ENCODE measurements around the gene SAP30BP. TPM values are rescaled to one million over a fixed set of nuclear protein-coding genes. Genes with fewer than 3 reads are reported as not detected.
"Not testable (repeated sequence)": the region's sequence is repeated elsewhere in the genome, so short reads cannot be mapped to it uniquely, and the experiment has no call there.

Gene SAP30BP
- total RNA-seq, 2 experiments from 2014 or later = 81.4 to 92.7 TPM

GRCh38 chr17:75634754-75635609 is 32.2 kb upstream of the SAP30BP start:
- POLR2A ChIA-PET = no interaction called here
- intact Hi-C loops (cut with micrococcal nuclease) = no loop called here
- DNase-seq = no peak
- Mint-ChIP-seq H3K27ac (no peak overlapping the region), H3K27me3 (no peaks in the 10 kb centered on the region), H3K9me3 (no peaks in the 10 kb centered on the region), H3K4me3 (no peak overlapping the region), H3K4me1 (ENCODE audit: low read depth) (no peaks in the 10 kb centered on the region), H3K36me3 (no peaks in the 10 kb centered on the region)
- CTCF ChIA-PET = interaction anchor here (0.9 to 19.5 kb wide), 5 partner anchors 9 to 221 kb away, joined by 3 to 438 read pairs (median 69); partner anchors contain the start of gene WBP2

DNA sequence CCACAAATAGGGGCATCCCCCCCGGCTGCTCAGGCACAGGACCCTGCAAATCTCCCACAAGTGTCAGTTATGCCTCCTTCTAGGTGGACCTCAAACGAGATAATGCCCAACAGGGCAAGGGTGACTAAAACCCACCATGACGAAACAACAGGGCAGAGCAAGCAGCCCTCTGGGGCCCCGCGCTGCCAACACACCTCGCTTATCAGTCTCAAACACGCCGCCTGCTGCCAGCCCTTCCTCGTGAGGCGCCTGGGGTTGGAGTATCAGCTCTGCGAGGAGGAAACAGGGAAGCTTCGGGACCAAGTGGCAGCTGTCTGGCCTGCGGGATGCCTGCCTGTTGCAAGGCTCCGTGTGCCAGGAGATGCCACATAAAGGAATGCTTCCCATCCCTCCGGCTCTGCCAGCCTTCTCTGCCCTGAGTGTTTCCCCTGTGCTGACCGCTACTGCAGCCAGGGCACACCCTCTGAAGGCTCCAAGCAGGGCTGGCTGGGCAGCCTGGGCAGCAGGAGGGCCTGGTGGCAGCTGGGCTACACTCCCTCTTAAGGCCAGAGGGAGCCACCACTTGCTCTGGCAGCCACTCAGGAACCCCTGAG is 31.4 kb upstream of the SAP30BP start:
- no peak overlapping the region for H3K4me3 Mint-ChIP-seq
- no peak overlapping the region for H3K27ac Mint-ChIP-seq
- ChIA-PET CTCF (interaction anchor here (0.7 to 19.5 kb wide), 5 partner anchors 9 to 220 kb away, joined by 3 to 438 read pairs (median 69); partner anchors contain the start of gene WBP2), POLR2A (no interaction called here)
- H3K4me1 Mint-ChIP-seq (ENCODE audit: low read depth) = no peaks in the 10 kb centered on the region
- no peak for DNase-seq
- H3K9me3 Mint-ChIP-seq = no peaks in the 10 kb centered on the region
- intact Hi-C loops (cut with micrococcal nuclease) = no loop called here
- H3K36me3 Mint-ChIP-seq = no peaks in the 10 kb centered on the region
- no peaks in the 10 kb centered on the region for H3K27me3 Mint-ChIP-seq

DNA sequence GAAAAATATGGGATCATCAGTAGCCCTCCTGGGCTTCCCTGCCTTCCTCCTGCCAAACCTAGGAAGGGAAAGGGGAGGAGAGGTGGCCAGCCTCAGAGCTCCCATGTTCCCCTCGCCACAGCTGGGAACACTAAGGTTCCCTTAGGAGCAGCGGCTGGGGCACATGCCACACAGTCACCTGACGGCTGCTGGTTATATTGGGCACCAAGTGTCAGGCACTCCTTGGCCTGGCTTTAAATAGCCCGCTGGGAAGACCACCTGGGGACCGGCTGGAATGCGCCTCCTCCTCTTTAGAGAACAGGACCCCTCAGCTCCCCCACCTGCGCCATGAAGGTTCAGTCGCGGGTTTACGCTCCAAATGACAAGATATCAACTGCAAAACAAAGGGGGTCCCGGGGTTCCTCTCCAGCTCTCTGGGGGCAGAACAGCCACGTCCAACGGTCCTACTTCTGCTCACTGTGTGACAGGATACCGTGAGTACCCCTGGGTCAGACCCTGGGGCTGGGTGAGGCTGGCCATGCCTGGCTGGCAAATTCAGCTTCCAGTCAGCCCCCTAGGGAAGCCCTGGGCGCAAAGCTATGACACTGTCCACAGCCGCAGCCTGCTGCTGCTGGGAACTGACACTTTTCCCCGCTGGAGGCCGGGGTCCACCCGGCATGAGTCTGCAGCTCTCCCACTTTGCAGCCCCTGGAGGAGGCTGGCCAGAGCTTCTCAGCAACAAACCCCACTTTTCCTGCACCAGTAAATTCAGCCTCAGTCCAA is 30.6 kb upstream of the SAP30BP start:
- H3K4me1 Mint-ChIP-seq (ENCODE audit: low read depth) = no peaks in the 10 kb centered on the region
- H3K4me3 Mint-ChIP-seq = no peak overlapping the region
- intact Hi-C loops (cut with micrococcal nuclease) = no loop called here
- CTCF ChIA-PET = interaction anchor here (19.5 kb wide), 1 partner anchor 112 kb away, joined by 438 read pairs; no protein-coding TSS in a partner anchor
- no peaks in the 10 kb centered on the region for H3K9me3 Mint-ChIP-seq
- H3K27me3 Mint-ChIP-seq = no peaks in the 10 kb centered on the region
- no peak overlapping the region for H3K27ac Mint-ChIP-seq
- DNase-seq = no peak
- POLR2A ChIA-PET = no interaction called here
- no peaks in the 10 kb centered on the region for H3K36me3 Mint-ChIP-seq

DNA sequence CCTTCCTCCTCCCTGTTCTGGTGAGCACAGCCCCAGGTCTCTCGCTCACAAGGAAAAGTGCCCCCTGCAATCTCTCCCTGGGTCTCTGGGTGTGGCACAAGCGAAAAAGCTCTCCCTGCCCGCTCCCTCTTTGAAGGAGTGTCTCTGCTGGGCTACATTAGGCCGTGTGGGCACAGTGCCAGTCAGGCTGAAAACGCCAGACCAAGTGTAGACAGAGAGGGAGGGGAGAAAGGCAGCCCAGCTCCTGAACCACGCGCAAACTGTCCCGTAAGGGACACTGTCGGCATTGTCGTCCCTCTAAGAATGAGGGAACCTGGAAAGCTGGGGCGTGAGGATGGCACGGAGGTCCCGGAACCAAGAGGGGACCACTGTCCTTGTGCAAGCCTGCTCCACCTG is 30.0 kb upstream of the SAP30BP start:
- no peak overlapping the region for H3K4me3 Mint-ChIP-seq
- no peaks in the 10 kb centered on the region for H3K4me1 Mint-ChIP-seq (ENCODE audit: low read depth)
- ChIA-PET POLR2A (no interaction called here), CTCF (interaction anchor here (19.5 kb wide), 1 partner anchor 112 kb away, joined by 438 read pairs; no protein-coding TSS in a partner anchor)
- intact Hi-C loops (cut with micrococcal nuclease) = no loop called here
- no peak overlapping the region for H3K27ac Mint-ChIP-seq
- no peaks in the 10 kb centered on the region for H3K27me3 Mint-ChIP-seq
- DNase-seq = no peak
- no peaks in the 10 kb centered on the region for H3K36me3 Mint-ChIP-seq
- no peaks in the 10 kb centered on the region for H3K9me3 Mint-ChIP-seq

- Mint-ChIP-seq H3K27me3 (no peaks in the 10 kb centered on the region), H3K9me3 (no peaks in the 10 kb centered on the region), H3K4me3 (no peak overlapping the region), H3K36me3 (no peaks in the 10 kb centered on the region), H3K27ac (no peak overlapping the region), H3K4me1 (ENCODE audit: low read depth) (no peaks in the 10 kb centered on the region)
- ChIA-PET CTCF (interaction anchor here (19.5 kb wide), 1 partner anchor 111 kb away, joined by 438 read pairs; no protein-coding TSS in a partner anchor), POLR2A (no interaction called here)
- no peak for DNase-seq
- intact Hi-C loops (cut with micrococcal nuclease) = no loop called here
These were observed 29.6 kb upstream of the SAP30BP start for GRCh38 chr17:75637551-75637950.

GRCh38 chr17:75638039-75638438 is 29.1 kb upstream of the SAP30BP start:
- intact Hi-C loops (cut with micrococcal nuclease); H3K27me3 Mint-ChIP-seq; H3K9me3 Mint-ChIP-seq; POLR2A ChIA-PET; DNase-seq; H3K36me3 Mint-ChIP-seq; H3K4me1 Mint-ChIP-seq (ENCODE audit: low read depth); H3K27ac Mint-ChIP-seq; H3K4me3 Mint-ChIP-seq: not testable (repeated sequence)
- CTCF ChIA-PET = interaction anchor here (0.6 to 19.5 kb wide), 2 partner anchors 111 to 612 kb away, joined by 3 to 438 read pairs; no protein-coding TSS in a partner anchor

GRCh38 chr17:75638893-75639292 is 28.2 kb upstream of the SAP30BP start:
- Mint-ChIP-seq H3K36me3 (no peaks in the 10 kb centered on the region), H3K27ac (no peak overlapping the region), H3K9me3 (no peaks in the 10 kb centered on the region), H3K4me3 (no peak overlapping the region), H3K4me1 (ENCODE audit: low read depth) (no peaks in the 10 kb centered on the region), H3K27me3 (no peaks in the 10 kb centered on the region)
- CTCF ChIA-PET = interaction anchor here (0.6 to 19.5 kb wide), 2 partner anchors 110 to 611 kb away, joined by 3 to 438 read pairs; no protein-coding TSS in a partner anchor
- no peak for DNase-seq
- intact Hi-C loops (cut with micrococcal nuclease) = no loop called here
- POLR2A ChIA-PET = interaction anchor here (0.6 kb wide), 1 partner anchor 890 kb away, joined by 3 read pairs; no protein-coding TSS in a partner anchor

DNA sequence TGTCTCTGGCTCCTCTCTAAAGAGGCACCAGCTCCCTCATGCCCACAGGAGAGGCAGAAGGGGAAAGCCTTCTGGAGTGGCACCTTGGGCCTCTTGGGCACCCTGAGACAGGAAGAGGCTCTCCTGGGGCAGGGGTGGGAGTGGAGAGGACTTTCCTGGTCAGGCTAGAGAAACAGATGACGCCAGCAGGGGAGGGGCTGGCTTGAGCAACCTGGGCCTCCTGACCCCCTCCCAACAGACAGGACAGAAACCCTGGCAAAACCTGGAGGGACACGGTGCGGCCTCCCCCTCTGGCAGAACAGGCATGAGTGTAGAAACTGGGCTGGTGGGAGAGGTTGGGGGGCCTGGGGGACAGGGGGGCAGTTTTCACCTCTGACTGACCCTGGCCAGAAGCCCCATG is 27.8 kb upstream of the SAP30BP start:
- H3K4me3 Mint-ChIP-seq = no peak overlapping the region
- ChIA-PET POLR2A (no interaction called here), CTCF (interaction anchor here (19.5 kb wide), 1 partner anchor 110 kb away, joined by 438 read pairs; no protein-coding TSS in a partner anchor)
- no peak overlapping the region for H3K27ac Mint-ChIP-seq
- no peaks in the 10 kb centered on the region for H3K4me1 Mint-ChIP-seq (ENCODE audit: low read depth)
- no peak for DNase-seq
- H3K27me3 Mint-ChIP-seq = no peaks in the 10 kb centered on the region
- no peaks in the 10 kb centered on the region for H3K9me3 Mint-ChIP-seq
- intact Hi-C loops (cut with micrococcal nuclease) = no loop called here
- no peaks in the 10 kb centered on the region for H3K36me3 Mint-ChIP-seq

DNA sequence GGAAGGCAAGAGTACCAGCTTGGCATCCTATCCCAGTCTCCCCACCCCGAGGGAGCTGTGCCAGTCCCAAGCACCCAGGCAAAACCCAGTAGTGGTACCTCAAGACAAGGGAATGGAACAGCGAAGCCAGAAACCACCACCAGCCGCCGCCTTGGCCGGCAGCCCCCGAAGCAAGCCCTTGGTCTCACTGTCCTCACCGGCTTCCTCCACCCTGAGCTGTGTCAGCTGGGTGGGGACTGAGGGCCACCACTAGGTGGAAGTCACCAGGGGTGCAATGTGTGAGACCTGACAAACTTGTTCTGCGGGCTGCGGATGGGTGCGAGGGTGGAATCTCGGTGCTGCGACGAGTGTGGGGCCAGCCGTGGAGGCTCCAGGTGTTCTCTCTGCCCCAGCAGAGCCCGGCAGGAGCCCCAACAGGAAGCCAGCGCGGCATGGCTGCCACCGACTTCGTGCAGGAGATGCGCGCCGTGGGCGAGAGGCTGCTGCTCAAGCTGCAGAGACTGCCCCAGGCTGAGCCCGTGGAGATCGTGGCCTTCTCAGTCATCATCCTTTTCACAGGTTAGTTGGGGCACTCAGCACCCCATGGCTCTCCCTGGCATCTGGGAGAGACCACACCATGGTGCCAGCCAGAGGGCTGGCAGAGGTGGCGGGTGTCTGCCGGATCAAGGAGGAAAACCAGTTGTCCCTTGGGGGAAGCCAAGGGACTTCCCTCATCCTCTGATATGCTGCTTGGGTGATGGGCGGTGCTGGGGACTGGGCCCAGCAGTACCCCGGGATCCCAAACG is 27.2 kb upstream of the SAP30BP start:
- H3K27ac Mint-ChIP-seq = no peak overlapping the region

GRCh38 chr17:75640556-75641119 is 26.5 kb upstream of the SAP30BP start:
- H3K27me3 Mint-ChIP-seq = no peaks in the 10 kb centered on the region
- H3K4me1 Mint-ChIP-seq (ENCODE audit: low read depth) = no peaks in the 10 kb centered on the region
- H3K4me3 Mint-ChIP-seq = no peak overlapping the region
- H3K27ac Mint-ChIP-seq = no peak overlapping the region
- no peaks in the 10 kb centered on the region for H3K9me3 Mint-ChIP-seq
- H3K36me3 Mint-ChIP-seq = no peaks in the 10 kb centered on the region
- CTCF ChIA-PET = interaction anchor here (1.0 to 19.5 kb wide), 3 partner anchors 8 to 108 kb away, joined by 4 to 438 read pairs (median 69); partner anchors contain the start of gene SMIM5
- POLR2A ChIA-PET = no interaction called here
- intact Hi-C loops (cut with micrococcal nuclease) = no loop called here
- no peak for DNase-seq

More for the DNA sequence above, 27.2 kb upstream of the SAP30BP start:
- CTCF ChIA-PET = interaction anchor here (19.5 kb wide), 1 partner anchor 109 kb away, joined by 438 read pairs; no protein-coding TSS in a partner anchor
- intact Hi-C loops (cut with micrococcal nuclease) = no loop called here
- Mint-ChIP-seq H3K27me3 (no peaks in the 10 kb centered on the region), H3K4me3 (no peak overlapping the region), H3K36me3 (no peaks in the 10 kb centered on the region), H3K9me3 (no peaks in the 10 kb centered on the region), H3K4me1 (ENCODE audit: low read depth) (no peaks in the 10 kb centered on the region)
- POLR2A ChIA-PET = no interaction called here
- DNase-seq = no peak

- no peak overlapping the region for H3K27ac Mint-ChIP-seq
- DNase-seq = no peak
- H3K36me3 Mint-ChIP-seq = no peaks in the 10 kb centered on the region
- H3K4me1 Mint-ChIP-seq (ENCODE audit: low read depth) = peaks cover 5% of the 10 kb centered on the region
- no peak overlapping the region for H3K4me3 Mint-ChIP-seq
- POLR2A ChIA-PET = interaction anchor here (1.1 kb wide), 1 partner anchor 16 kb away, joined by 3 read pairs; no protein-coding TSS in a partner anchor
- H3K27me3 Mint-ChIP-seq = no peaks in the 10 kb centered on the region
- CTCF ChIA-PET = interaction anchor here (1.0 to 19.5 kb wide), 4 partner anchors 9 to 108 kb away, joined by 4 to 438 read pairs (median 37); partner anchors contain the start of gene SMIM5
- no peaks in the 10 kb centered on the region for H3K9me3 Mint-ChIP-seq
- intact Hi-C loops (cut with micrococcal nuclease) = no loop called here
These were observed 25.8 kb upstream of the SAP30BP start for GRCh38 chr17:75641343-75641742.

Measured in activated CD4-positive, alpha-beta memory T cell treated with anti-CD3 and anti-CD28 coated beads for 36 hours (primary cell).